Duodenal mucosa (tissue), 2 donors: Measurements from ENCODE around the gene PLA2G1B.
"Not testable (repeated sequence)": the region's sequence is repeated elsewhere in the genome, so short reads cannot be mapped to it uniquely, and the experiment has no call there.

Source experiments
- H3K27ac ChIP-seq: one replicate; pipeline ENCODE4 v1.7.0; 2013; ENCODE audit warnings: low read depth, low read length
- H3K27me3 ChIP-seq, 2 donors: one replicate each; pipeline ENCODE4 v1.7.0; 2013; ENCODE audit warnings: low read length in 2 of 2, control low read depth in 1 of 2; ENCODE audit not compliant: insufficient read depth in 2 of 2, control insufficient read depth in 1 of 2
- H3K36me3 ChIP-seq, 2 donors: one replicate each; pipeline ENCODE4 v1.7.0; 2013; ENCODE audit warnings: low read length in 2 of 2, control low read depth in 1 of 2; ENCODE audit not compliant: insufficient read depth in 2 of 2, control insufficient read depth in 1 of 2
- H3K4me1 ChIP-seq, 2 donors: one replicate each; pipeline ENCODE4 v1.7.0; 2013; ENCODE audit warnings: low read length in 2 of 2, control low read depth in 1 of 2; ENCODE audit not compliant: insufficient read depth in 2 of 2, control insufficient read depth in 1 of 2
- H3K4me3 ChIP-seq, 2 donors: one replicate each; pipeline ENCODE4 v1.7.0; 2013; ENCODE audit warnings: low read length in 2 of 2, low read depth in 1 of 2
- H3K9ac ChIP-seq, 2 donors: one replicate each; pipeline ENCODE4 v1.7.0; 2013; ENCODE audit warnings: low read length in 2 of 2, low read depth in 1 of 2
- H3K9me3 ChIP-seq, 2 donors: one replicate each; pipeline ENCODE4 v1.7.0; 2013; ENCODE audit warnings: low read length in 2 of 2, control low read depth in 1 of 2; ENCODE audit not compliant: control insufficient read depth in 1 of 2

The PLA2G1B gene

DNA sequence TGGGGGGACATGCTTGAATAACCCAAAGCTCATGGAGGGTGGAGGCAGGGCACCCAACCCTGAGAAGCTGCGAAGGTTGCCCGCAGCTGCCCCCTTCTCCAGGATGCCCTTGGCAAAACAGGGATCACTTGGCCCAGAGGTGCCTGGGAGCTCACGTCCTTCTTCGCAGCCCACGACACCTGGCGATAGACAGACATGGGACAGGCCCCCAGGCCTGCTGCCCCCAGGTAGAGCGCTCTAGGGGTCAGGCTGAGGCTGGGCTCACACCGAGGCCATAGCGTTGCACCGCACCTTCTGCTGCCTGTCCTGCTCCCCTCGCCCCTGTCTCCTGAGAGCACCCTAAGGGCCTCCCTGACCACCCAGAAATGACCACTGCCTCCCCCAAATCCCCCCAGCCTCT, 20.2 kb upstream of the PLA2G1B start:
- Histone ChIP-seq H3K4me1 (no peaks in the 10 kb centered on the region), H3K36me3 (peaks cover 4 to 14% of the 10 kb centered on the region in 2 donors), H3K27me3 (no peaks in the 10 kb centered on the region), H3K9me3 (no peaks in the 10 kb centered on the region), H3K27ac (no peak overlapping the region), H3K9ac (no peak overlapping the region), H3K4me3 (no peak overlapping the region)

DNA sequence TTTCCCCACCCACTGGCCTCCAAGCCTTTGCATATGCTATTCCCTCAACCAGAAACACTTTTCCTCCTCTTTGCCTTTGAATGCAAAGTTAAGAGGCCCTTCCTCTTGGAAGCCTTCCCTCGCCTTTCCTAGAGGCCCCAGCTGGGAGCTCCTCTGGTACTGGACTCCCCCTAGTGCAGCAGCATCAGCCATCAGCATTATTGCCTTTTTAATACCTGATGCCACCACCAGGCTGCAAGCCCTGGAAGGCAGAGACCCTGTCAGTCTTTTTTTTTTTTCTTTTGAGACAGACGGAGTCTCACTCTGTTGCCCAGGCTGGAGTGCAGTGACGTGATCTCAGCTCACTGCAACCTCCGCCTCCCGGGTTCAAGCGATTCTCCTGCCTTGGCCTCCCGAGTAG, 19.1 kb upstream of the PLA2G1B start:
- peaks cover 4 to 14% of the 10 kb centered on the region in 2 donors for H3K36me3 ChIP-seq
- H3K4me3 ChIP-seq: no peak overlapping the region
- H3K27ac ChIP-seq: no peak overlapping the region
- H3K9me3 ChIP-seq: no peaks in the 10 kb centered on the region
- no peaks in the 10 kb centered on the region for H3K27me3 ChIP-seq
- no peaks in the 10 kb centered on the region for H3K4me1 ChIP-seq
- H3K9ac ChIP-seq: no peak overlapping the region

DNA sequence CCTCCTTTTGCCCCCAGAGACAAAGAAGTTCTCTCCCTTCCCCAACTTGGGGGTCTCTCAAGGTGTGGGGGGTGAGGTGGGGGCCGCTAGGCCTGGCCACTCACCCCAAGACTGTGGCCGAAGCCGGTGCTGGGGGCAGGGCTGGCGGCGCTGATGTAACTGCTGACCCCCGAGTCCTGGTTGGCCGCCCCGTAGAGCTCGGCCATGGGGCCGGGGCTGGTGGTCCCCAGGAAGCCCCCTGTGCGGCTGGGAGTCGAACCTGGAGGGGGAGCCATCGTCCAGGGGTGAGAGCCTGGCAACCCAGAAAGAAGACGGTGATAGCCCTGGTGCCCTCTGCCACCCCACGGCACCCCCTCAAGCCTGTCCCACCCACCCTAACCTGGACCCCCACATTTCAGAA, 18.5 kb upstream of the PLA2G1B start:
- no peaks in the 10 kb centered on the region for H3K4me1 ChIP-seq
- no peak overlapping the region for H3K4me3 ChIP-seq
- H3K9me3 ChIP-seq: no peaks in the 10 kb centered on the region
- no peak overlapping the region for H3K27ac ChIP-seq
- H3K27me3 ChIP-seq: no peaks in the 10 kb centered on the region
- H3K36me3 ChIP-seq: peaks cover 4 to 14% of the 10 kb centered on the region in 2 donors
- no peak overlapping the region for H3K9ac ChIP-seq

DNA sequence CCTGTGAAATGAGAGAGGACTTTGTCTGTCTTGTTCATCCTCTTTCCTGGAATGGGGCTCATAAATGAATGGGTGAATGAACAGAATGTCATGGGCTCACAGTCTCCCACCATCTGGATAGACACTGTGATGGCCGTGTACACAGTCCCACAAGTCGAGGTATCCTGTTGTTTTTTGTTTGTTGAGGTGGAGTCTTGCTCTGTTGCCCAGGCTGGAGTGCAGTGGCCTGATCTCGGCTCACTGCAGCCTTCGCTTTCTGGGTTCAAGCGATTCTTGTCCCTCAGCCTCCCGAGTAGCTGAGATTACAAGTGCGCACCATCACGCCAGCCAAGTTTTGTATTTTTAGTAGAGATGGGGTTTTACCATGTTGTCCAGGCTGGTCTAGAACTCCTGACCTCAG, 16.1 kb upstream of the PLA2G1B start:
- Histone ChIP-seq H3K9me3 (no peaks in the 10 kb centered on the region), H3K4me1 (no peaks in the 10 kb centered on the region), H3K9ac (no peak overlapping the region), H3K27me3 (no peaks in the 10 kb centered on the region), H3K27ac (no peak overlapping the region), H3K4me3 (no peak overlapping the region), H3K36me3 (peaks cover 4 to 10% of the 10 kb centered on the region in 2 donors)

DNA sequence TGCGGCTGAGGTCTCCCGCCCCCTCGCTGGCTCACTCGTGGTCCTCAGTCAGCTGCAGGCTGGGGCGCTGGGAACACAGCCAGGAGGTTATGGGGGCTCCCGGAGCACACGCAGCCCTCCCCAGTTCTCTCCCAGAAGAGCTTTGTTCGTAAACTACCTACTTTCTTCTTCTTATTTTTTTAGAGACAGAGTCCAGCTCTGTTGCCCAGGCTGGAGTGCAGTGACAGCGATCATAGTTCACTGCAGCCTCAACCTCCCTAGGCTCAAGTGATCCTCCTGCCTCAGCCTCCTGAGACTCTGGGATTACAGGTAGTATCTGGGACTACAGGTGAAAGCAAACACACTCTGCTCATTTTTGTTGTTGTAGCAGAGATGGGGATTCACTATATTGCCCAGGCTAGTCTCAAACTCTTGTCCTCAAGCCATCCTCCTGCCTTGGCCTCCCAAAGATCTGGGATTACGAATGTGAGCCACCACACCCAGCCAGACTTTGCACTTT, 15.5 kb upstream of the PLA2G1B start:
- Histone ChIP-seq H3K9ac (no peak overlapping the region), H3K36me3 (peaks cover 4 to 10% of the 10 kb centered on the region in 2 donors), H3K4me1 (no peaks in the 10 kb centered on the region), H3K27ac (no peak overlapping the region), H3K4me3 (no peak overlapping the region), H3K27me3 (no peaks in the 10 kb centered on the region), H3K9me3 (peaks cover 0 to under 1% of the 10 kb centered on the region in 2 donors)

DNA sequence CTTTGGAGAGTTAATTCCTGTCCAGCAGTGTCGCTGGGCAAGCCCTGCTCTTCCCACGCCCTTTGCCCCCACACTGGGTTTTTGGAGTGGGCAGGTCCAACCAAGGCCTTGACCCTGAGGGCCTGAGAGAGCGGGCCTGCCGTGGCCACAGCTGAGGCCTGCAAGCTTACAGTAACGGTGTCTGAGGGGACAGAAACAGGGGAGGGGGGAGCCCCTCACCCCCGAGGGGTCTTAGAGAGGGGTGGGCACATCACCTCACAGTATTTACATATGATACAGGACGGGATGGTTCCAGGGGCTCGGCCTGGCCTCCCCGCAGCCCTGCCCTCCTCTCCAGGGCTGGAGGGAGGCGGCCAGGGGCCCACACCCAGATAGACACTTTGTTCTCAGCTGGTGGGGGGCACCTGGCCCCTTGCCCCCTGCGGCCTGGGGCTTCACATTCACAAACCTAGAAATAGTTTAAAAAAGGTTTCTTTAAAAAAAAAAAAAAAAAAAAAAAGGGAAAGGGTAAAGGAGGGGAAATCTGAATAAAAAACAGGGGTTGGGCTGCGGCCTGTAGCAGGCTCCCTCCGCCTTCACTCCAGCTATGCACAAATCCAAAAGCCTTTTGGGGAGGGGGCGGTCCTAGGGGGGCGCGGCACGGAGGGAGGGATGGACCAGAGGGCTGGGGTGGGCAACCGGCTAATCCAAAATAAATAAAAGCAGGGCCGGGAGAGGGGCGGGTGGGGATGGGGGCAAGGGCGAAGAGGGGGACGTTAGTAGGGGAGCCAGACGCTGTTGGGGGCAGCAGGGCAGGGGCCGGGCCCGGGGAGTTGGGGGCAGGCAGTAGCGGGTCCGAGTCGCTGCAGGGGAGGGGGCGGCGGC, 14.8 kb upstream of the PLA2G1B start:
- H3K9me3 ChIP-seq: peaks cover 0 to 7% of the 10 kb centered on the region in 2 donors
- no peak overlapping the region for H3K27ac ChIP-seq
- no peaks in the 10 kb centered on the region for H3K27me3 ChIP-seq
- H3K9ac ChIP-seq: no peak overlapping the region
- no peak overlapping the region for H3K4me3 ChIP-seq
- H3K4me1 ChIP-seq: no peaks in the 10 kb centered on the region
- H3K36me3 ChIP-seq: peaks cover 2 to 7% of the 10 kb centered on the region in 2 donors

DNA sequence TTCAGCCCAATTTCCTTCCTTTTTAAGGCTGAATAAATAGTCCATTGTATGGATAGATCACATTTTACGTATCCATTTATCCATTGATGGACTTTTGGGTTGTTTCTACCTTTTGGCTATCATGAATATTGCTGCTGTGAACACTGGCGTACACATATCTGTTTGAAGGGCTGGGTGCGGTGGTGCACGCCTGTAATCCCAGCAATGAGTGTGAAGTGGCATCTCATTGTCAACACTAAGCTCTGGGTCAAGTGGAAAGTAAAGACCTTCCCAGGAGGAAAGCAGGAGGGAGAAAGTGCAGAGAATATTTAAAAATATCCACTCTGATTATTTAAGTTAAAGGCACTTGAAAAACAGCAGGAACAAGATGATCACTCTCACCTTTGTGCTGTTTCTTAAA, 11.7 kb upstream of the PLA2G1B start:
- no peaks in the 10 kb centered on the region for H3K27me3 ChIP-seq
- no peak overlapping the region for H3K9ac ChIP-seq
- H3K9me3 ChIP-seq: peaks cover 0 to 7% of the 10 kb centered on the region in 2 donors
- no peak overlapping the region for H3K4me3 ChIP-seq
- H3K27ac ChIP-seq: no peak overlapping the region
- H3K4me1 ChIP-seq: no peaks in the 10 kb centered on the region
- H3K36me3 ChIP-seq: no peaks in the 10 kb centered on the region

DNA sequence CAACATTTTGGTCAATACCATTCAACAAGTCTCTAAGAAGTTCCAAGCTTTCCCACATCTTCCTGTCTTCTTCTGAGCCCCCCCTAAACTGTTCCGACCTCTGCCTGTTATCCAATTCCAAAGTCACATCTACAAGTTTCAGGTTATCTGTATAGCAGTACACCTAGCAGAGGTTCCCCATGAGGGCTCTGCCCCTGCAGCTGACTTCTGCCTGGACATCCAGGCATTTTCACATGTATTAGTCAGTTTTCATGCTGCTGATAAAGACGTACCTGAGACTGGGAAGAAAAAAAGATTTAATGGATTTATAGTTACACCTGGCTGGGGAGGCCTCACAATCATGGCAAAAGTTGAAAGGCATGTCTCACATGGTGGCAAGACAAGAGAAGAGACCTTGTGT, 10.2 kb upstream of the PLA2G1B start:
- H3K27ac ChIP-seq: no peak overlapping the region
- no peaks in the 10 kb centered on the region for H3K36me3 ChIP-seq
- H3K9me3 ChIP-seq: peaks cover 0 to 7% of the 10 kb centered on the region in 2 donors
- no peaks in the 10 kb centered on the region for H3K27me3 ChIP-seq
- no peak overlapping the region for H3K9ac ChIP-seq
- no peaks in the 10 kb centered on the region for H3K4me1 ChIP-seq
- H3K4me3 ChIP-seq: no peak overlapping the region

DNA sequence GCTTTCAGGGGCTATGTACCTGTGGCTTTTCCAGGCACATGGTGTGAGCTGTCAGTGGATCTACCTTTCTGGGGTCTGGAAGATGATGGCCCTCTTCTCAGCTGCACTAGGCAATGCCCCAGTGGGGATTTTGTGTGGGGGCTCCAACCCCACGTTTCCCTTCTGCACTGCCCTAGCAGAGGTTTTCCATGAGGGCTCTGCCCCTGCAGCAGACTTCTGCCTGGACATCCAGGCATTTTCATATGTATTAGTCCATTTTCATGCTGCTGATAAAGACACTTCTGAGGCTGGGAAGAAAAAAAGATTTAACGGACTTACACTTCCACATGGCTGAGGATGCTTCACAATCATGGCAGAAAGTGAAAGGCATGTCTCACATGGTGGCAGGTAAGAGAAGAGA, 8.8 kb upstream of the PLA2G1B start:
- not testable (repeated sequence) for H3K4me3 ChIP-seq, H3K27me3 ChIP-seq, H3K27ac ChIP-seq, H3K9ac ChIP-seq, H3K36me3 ChIP-seq, H3K9me3 ChIP-seq
- peaks cover 10 to 13% of the 10 kb centered on the region in 2 donors for H3K4me1 ChIP-seq

DNA sequence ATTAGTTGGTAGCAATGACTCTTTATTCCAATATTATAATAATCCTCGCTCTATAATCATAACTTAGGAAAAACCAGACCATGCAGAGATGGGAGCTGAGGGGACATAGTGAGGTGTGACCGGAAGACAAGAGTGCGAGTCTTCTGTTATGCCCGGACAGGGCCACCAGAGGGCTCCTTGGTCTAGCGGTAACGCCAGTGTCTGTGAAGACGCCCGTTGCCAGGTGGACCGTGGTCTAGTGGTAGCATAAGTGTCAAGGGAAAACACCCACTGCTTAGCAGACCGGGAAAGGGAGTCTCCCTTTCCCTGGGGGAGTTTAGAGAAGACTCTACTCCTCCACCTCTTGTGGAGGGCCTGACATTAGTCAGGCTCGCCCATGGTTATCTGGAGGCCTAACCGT, 7.9 kb upstream of the PLA2G1B start:
- not testable (repeated sequence) for H3K9me3 ChIP-seq, H3K27me3 ChIP-seq, H3K4me3 ChIP-seq, H3K36me3 ChIP-seq, H3K27ac ChIP-seq, H3K9ac ChIP-seq
- peaks cover 11 to 14% of the 10 kb centered on the region in 2 donors for H3K4me1 ChIP-seq
